ENCODE results near the gene FHIT.
A peak's percentile ranks its signal among the peaks of the same experiment; 100 is the strongest.

Gene FHIT

GRCh38 chr3:59882746-59883145 is 1368.5 kb downstream of the FHIT start:
- no peak for DNase-seq (ENCODE audit: low read depth in 2 of 2)

- DNase-seq (ENCODE audit: low read depth in 2 of 2): no peak
Measured at GRCh38 chr3:59880717-59881116, 1370.5 kb downstream of the FHIT start.

GRCh38 chr3:59879031-59879581 is 1372.1 kb downstream of the FHIT start:
- no peak for DNase-seq (ENCODE audit: low read depth in 2 of 2)

- DNase-seq (ENCODE audit: low read depth in 2 of 2): peak; percentile 39 to 41
Measured at GRCh38 chr3:59878038-59878427, 1373.2 kb downstream of the FHIT start.

GRCh38 chr3:59877263-59878037 is 1373.8 kb downstream of the FHIT start:
- DNase-seq (ENCODE audit: low read depth in 2 of 2): peak; percentile 26 to 29

GRCh38 chr3:59876533-59877062 is 1374.7 kb downstream of the FHIT start:
- DNase-seq (ENCODE audit: low read depth in 2 of 2): no peak

GRCh38 chr3:59873576-59874230 is 1377.5 kb downstream of the FHIT start:
- DNase-seq (ENCODE audit: low read depth in 2 of 2): no peak

- no peak for DNase-seq (ENCODE audit: low read depth in 2 of 2)
Measured at GRCh38 chr3:59872128-59872527, 1379.1 kb downstream of the FHIT start.

- no peak for DNase-seq (ENCODE audit: low read depth in 2 of 2)
Measured at GRCh38 chr3:59867185-59868002, 1383.9 kb downstream of the FHIT start.

GRCh38 chr3:59866076-59866475 is 1385.2 kb downstream of the FHIT start:
- DNase-seq (ENCODE audit: low read depth in 2 of 2): no peak

- no peak for DNase-seq (ENCODE audit: low read depth in 2 of 2)
Measured at GRCh38 chr3:59865351-59865750, 1385.9 kb downstream of the FHIT start.

- no peak for DNase-seq (ENCODE audit: low read depth in 2 of 2)
Measured at GRCh38 chr3:59862686-59863085, 1388.6 kb downstream of the FHIT start.

- DNase-seq (ENCODE audit: low read depth in 2 of 2): peak; percentile 56 to 59
Measured at GRCh38 chr3:59857589-59858346, 1393.5 kb downstream of the FHIT start.

- no peak for DNase-seq (ENCODE audit: low read depth in 2 of 2)
Measured at GRCh38 chr3:59856934-59857460, 1394.3 kb downstream of the FHIT start.

- DNase-seq (ENCODE audit: low read depth in 2 of 2): no peak
Measured at GRCh38 chr3:59854061-59854709, 1397.1 kb downstream of the FHIT start.

- DNase-seq (ENCODE audit: low read depth in 2 of 2): no peak
Measured at GRCh38 chr3:59850417-59850816, 1400.8 kb downstream of the FHIT start.

- DNase-seq (ENCODE audit: low read depth in 2 of 2): no peak
Measured at GRCh38 chr3:59845386-59845785, 1405.9 kb downstream of the FHIT start.

- no peak for DNase-seq (ENCODE audit: low read depth in 2 of 2)
Measured at GRCh38 chr3:59843821-59844220, 1407.4 kb downstream of the FHIT start.

GRCh38 chr3:59839810-59840515 is 1411.3 kb downstream of the FHIT start:
- DNase-seq (ENCODE audit: low read depth in 2 of 2): no peak

- peak; percentile 66 to 69 for DNase-seq (ENCODE audit: low read depth in 2 of 2)
Measured at GRCh38 chr3:59839283-59839682, 1412.0 kb downstream of the FHIT start.
